H1 (cell line): ENCODE results near the gene FAN1. TPM values are rescaled to one million over a fixed set of nuclear protein-coding genes. Genes with fewer than 3 reads are reported as not detected.

Experiments
- CHD7 ChIP-seq: fragments of 300-600 bp; sonication (generic); IDR thresholded peaks from 2 replicates; pipeline ENCODE4 v1.7.1; 2012; ENCODE audit warnings: low read length, moderate library complexity, mild to moderate bottlenecking, inconsistent platforms; ENCODE audit not compliant: insufficient replicate concordance
- EP300 ChIP-seq, 2 experiments: IDR thresholded peaks; 1 replicate in 1 of 2; 2 replicates in 1 of 2; pipeline ENCODE4 v1.6.1; 2011 to 2012; ENCODE audit warnings: low read depth in 2 of 2, low read length in 2 of 2, mild to moderate bottlenecking in 2 of 2, borderline replicate concordance in 1 of 2, inconsistent platforms in 1 of 2, moderate library complexity in 1 of 2
- NANOG ChIP-seq: IDR thresholded peaks from 2 replicates; pipeline ENCODE4 v1.6.1; 2011; ENCODE audit warnings: low read length, low read depth, mild to moderate bottlenecking, inconsistent platforms; ENCODE audit not compliant: insufficient read depth, poor library complexity, severe bottlenecking
- PHF8 ChIP-seq: fragments of 200-600 bp; sonication (generic); conservative IDR thresholded peaks from 2 replicates; pipeline ENCODE4 v1.7.1; 2012; ENCODE audit warnings: low read depth, mild to moderate bottlenecking, inconsistent platforms, low read length, moderate library complexity
- RFX5 ChIP-seq: IDR thresholded peaks from 2 replicates; pipeline ENCODE4 v1.6.1; 2011; ENCODE audit warnings: low read depth, low read length, improper control_type of control experiment, borderline replicate concordance
- RXRA ChIP-seq: IDR thresholded peaks from 2 replicates; pipeline ENCODE4 v1.6.1; 2011; ENCODE audit warnings: low read depth, mild to moderate bottlenecking, low read length, moderate library complexity; ENCODE audit not compliant: insufficient read depth
- TAF1 ChIP-seq: IDR thresholded peaks from 2 replicates; pipeline ENCODE4 v1.6.1; 2011; ENCODE audit warnings: mild to moderate bottlenecking, low read depth, low read length
- TBP ChIP-seq: IDR thresholded peaks from 2 replicates; pipeline ENCODE4 v1.6.1; 2011; ENCODE audit warnings: low read depth, low read length, improper control_type of control experiment
- polyA plus RNA-seq, 7 experiments: library from polyadenylated mRNA; depleted of rRNA in 3 of 7; stranded (reverse) in 5 of 7; unstranded in 2 of 7; fragments of >200 nt in 5 of 7; fragments of 200-250 nt in 2 of 7; gene quantifications; 1 replicate in 5 of 7; 2 replicates in 1 of 7; 4 replicates in 1 of 7; pipeline versions ENCODE4 v1.2.1 to v1.2.3, GENCODE V29; 2011 to 2013; ENCODE audit warnings: missing spikeins in 2 of 7, mixed read lengths in 2 of 7
- total RNA-seq: library from RNA; stranded (reverse); fragmentation: NEBNext Ultra II Directional; extraction: Animal tissue kit (Norgen Biotek cat#: 25700); gene quantifications from 2 replicates; pipeline ENCODE4 v1.2.1, GENCODE V29; 2021
- TF ChIP-seq, protein P1 (sequence below): IDR thresholded peaks from 2 replicates; pipeline ENCODE4 v1.6.1; 2011; ENCODE audit warnings: low read depth, mild to moderate bottlenecking, low read length; ENCODE audit not compliant: insufficient read depth

The FAN1 gene
- total and polyA plus RNA-seq, 2 of the 8 experiments (the other 6 are each of a cell fraction or from before 2014, with no cell fraction given) = 8.6 to 24.9 TPM

DNA sequence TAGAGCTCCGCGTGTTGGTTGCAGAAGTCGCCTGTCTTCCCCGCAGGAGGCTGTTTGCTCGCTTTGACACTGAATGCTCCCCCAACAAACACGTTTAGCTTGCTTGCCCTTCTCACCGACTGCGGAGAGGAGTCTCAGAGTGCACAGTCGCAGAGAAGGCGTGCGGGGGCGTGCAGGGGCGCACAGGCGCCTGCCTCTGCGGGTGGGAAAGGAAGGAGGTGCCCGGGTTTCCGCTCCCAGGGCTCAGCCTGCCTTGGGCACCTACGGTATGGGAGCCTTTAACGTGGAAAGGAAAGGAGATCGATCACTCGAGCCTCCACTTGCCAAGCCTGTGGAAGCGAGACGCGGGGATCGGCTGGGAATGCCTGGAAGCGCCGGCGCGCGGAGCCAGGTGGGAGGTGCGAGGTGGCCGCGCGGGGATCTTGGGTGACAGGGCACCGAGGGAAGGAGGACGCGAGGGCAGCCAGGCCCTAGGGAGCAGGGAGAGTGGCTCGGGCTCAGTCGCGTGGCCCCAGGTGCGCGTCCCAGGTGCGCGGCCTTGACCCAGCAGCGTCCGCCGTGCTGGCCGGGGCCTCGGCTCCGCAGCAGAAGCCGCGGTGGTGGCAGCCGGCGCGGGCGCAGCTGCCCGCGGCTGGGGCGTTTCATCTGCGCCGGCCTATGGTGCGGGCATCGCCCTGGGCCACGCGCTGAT, at the start of gene FAN1 (continued):
- TF ChIP-seq TBP (peak; percentile 20; the same call in 1 of the 2 replicates), TAF1 (peak; percentile 41; the same call in 1 of the 2 replicates), CHD7 (no peak), RXRA (no peak), NANOG (no peak), RFX5 (no peak), EP300 (IDR thresholded peaks at IDR 0.05; ENCODE audit: borderline replicate concordance in 1 of 2, low read depth in 2 of 2, low read length in 2 of 2) (0 out of 3 replicates have a peak, but pooled peaks of 1 of the 2 experiments have one; percentile 6), PHF8 (peak; percentile 75; the same call in 1 of the 2 replicates)
- TF ChIP-seq, protein P1, sequence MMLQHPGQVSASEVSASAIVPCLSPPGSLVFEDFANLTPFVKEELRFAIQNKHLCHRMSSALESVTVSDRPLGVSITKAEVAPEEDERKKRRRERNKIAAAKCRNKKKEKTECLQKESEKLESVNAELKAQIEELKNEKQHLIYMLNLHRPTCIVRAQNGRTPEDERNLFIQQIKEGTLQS = no peak
